HG03045 (cell line): ENCODE data around the gene PHF2.

ENCODE experiments used
- ATAC-seq: cut with Tn5 transposase; IDR thresholded peaks from one replicate; pipeline ENCODE4 v1.9.1; 2021; ENCODE audit warnings: mild to moderate bottlenecking, moderate library complexity; ENCODE audit not compliant: unreplicated experiment

Gene PHF2

DNA sequence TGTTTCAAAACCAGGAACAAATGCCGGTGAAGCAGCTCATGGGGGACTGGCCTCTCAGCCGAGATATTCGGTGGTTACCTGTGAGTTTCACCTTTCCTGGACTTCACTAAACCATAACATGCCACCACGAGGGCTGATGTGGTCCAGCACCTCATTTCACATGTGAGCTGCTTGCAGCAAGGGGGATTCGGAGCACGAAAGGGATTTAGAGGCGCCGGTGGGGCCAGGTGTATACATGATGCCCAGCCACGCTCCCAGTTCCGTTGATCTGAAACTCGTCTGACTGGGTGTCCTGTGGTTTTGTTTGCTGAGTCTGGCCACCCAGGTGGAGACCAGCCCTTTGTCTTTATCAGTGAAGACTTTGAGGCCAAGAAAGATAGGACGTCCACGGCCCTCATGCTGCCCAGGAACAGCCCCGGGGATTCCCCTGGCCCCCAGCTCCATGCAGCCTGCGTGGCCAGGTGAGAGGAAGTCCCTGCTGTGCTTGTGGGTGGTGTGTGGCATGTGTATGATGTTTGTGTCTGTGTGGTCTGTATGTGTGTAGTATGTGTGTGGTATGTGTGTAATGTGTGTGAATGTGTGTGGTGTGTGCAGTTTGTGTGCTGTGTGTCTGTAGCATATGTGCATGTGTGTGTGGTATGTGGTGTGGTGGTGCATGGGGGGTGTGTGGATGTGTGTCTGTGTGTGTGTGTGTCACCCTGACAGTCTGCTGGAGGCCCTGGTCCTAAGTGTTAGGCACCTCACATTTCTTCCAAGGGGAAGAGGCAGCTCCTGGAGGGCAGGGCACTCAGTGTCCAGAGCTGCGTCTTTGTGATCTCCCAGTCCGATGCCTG lies 23.4 kb downstream of the PHF2 start:
- no peak for ATAC-seq

DNA sequence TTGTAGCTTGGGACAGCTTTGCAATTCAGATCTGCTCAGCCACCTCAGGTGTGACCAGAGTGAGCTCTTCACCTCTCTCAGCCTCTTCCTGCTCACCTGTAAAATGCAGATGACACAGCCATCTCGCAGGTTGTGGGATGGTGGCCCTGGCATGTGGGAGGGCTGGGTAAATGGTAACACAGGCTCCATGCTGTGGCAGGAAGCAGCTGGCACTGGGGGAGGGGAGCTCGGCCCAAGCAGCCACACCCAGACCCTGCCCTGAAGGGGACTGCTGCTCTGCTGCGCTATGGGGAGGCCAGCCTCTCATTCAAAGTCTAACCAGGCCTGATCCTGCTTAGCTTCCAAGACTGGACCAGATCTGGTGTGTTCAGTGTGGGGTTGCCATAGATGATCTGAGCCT lies 24.1 kb downstream of the PHF2 start:
- ATAC-seq: no peak

DNA sequence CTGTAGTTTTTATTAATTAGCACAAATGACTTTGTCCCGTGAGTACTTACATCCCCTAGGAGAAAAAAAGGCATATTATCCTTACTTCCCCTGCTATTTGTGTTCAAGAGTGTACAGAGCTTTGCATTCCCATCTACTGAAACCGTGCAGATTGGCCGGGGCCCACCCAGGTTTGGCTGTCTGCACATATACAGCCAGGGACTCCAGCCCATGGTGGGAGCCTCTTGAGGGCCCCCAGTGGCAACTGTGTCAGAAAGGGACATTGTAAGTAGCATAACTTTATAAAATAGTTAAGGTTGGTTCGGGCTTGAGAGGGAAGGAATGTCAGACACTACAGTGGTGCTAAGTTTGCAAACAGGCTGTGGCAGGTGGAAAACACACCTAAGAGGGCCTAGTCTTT lies 24.7 kb downstream of the PHF2 start:
- no peak for ATAC-seq

DNA sequence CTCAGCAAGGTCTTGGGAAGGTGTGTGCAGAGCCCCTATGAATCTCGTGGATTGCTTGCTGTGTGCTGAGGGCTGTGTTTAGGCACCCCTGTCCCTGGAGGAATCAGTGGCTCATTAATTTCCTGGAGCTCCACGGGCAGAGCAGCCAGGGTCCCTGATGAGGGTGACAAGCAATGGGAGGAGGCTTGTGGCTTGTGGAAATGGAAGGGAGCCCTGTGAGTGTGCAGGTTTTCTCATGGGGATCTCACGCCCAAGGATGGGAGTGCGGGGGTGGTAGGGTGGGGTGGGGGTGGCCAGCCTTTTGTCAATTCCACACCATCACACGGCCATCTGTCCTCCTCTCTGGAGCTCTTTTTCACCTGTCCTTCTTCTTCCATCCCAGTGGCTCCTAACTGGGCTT lies 25.3 kb downstream of the PHF2 start:
- ATAC-seq: no peak

DNA sequence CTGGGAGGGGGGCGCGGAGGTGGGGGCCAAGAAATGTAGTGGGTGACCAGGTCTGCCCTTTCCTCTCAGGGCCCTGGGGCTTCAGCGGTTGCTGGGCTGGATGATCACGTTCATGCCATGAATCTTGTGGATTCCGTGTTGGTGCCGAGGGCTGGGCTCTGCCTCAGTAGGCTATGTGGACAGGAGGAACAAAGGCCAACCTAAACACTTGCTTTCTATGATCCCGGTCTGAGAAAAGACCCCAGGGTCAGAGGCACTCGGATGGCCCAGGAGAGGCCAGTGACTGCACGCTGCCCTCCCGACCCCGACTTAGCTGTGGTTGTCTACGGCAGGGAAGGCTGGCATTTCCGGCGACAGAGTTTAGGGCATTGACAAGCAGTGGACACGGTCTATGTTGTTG lies 26.6 kb downstream of the PHF2 start:
- no peak for ATAC-seq

DNA sequence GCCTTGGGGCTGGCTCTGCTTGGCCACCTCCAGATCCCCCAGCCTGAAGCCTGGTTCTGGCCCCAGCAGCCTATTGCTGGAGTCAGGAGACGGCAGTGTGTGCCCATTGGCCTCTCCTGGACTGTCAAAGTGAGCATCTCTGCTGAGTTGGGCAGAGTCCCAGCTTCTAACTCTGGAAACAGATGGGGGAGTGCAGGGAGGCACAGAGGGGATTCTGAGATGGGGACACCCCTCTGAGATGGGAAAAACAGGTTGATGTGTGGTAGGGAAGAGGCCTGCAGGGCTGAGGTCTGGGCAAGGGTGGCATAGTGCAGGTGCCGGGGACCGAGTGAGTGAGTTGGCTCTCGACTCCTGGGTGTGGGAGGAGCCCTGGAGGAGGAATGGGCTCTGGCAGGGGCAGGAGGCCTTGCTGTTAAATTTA lies 27.5 kb downstream of the PHF2 start:
- no peak for ATAC-seq

DNA sequence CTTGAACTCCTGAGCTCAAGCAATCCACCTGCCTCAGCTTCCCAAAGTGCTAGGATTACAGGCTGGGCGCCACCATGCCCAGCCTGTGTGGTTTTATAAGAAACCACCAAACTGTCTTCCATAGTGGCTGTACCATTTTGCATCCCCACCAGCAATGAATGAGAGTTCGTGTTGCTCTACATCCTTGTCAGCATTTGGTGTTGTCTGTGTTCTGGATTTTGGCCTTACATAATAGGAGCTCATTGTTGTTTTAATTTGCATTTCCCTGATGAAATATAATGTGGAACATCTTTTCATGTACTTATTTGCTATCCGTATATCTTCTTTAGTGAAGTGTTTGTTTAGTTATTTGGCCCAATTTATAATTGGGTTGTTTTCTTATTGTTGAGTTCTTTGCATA lies 29.8 kb downstream of the PHF2 start:
- ATAC-seq: no peak

DNA sequence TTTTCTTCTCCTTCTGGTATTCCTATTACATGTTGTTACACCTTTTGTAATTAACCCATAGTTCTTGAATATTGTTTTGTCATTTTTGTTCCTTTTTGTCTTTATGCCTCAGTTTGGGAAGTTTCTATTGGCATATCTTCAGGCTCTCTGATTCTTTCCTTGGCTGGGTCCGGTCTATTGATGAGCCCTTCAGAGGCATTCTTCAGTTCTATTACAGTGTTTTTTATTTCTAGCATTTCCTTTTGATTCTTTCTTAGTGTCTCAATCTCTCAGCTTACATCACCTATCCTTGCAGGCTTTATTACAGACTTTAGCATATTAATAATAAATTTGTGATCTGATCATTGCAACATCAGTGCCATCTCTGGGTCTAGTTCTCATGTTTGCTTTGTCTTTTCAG lies 33.8 kb downstream of the PHF2 start:
- ATAC-seq: no peak

DNA sequence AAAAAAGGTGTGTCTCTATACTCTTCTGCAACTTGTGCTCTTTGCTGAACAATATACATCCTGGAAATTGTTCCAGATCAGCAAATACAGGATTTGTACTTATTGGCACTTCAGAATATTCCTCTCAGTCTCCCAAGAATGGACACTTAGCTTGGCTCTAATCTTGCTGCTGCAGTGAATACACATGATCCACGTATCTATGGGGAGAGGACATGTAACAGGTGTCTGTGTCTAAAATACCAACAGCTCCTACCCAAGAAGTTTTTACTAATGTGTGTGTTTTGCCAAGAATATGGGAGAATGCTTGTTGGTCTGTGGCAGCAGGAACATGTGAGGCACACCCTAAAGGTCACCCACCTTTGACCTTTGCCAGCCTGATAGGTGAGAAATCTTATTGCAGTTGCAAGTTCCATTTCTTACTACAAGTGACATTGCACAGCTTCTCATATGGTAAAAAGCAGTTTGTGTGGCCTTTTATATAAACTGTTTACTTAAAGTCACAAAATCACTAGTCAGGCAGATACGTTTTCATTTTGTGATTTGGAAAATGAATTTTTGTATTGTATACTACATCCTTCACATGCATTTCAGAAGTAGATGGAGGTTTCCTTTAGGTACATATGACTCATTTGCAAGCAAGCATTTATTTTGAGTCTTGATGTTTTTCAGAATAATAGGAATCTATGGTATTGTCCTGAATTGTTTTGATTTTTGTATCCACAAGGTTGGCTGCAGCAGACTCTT lies 35.8 kb downstream of the PHF2 start:
- no peak for ATAC-seq

DNA sequence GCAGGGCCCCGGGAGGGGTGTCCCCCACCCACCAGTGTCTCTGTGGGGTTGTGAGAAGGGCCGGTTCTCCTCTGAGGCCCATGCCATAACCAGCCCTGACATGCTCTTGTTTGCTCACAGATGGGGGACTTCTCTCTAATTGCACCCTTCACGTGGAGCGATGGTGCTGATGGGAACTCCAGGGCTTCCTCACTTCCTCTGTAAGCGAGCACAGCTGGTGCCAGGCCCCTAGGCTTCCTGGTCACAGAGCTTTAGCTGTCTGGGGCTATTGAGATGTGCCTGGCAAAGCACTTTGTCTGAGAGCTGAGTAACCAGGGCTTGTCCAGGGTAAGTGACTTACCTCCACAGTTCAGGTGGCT lies 36.4 kb downstream of the PHF2 start:
- peak; percentile 85 for ATAC-seq

DNA sequence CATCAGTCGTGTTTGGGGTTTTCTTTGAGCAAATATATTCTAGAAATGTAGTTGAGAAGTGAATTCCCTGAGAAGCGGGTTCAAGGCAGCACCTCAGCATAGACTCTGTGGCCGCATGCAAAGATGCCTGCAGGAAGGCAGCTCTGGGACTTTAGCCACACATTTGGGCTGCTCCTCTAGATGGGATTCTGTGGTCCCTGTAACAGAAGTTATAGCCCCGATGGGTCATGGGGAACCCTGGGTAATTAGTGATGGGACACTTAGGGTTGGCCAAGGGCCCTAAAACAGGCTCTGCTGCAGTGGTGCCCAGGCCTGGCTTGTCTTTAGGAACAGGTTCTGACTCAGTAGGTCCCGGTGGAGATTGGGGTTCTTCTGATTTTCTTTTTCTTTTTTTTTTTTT lies 36.8 kb downstream of the PHF2 start:
- no peak for ATAC-seq

DNA sequence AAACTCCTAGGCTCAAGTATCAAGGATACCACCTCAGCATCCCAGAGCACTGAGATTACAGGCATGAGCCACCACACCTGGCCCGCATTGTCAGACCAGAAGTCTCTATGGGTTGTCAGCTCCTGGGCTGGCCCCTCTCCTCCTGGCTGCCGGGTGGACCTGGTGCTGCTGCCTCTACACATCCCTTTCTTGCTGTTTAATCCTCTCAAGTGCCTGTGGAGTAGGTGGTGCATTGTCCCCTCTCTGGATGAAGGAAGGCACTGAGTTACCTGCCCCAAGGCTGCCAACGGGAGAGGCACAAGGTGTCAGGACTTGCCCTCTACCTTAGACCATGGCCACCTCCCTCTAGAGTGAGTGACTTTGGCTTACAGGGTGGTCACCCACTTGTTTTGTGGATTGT lies 37.4 kb downstream of the PHF2 start:
- ATAC-seq: no peak

DNA sequence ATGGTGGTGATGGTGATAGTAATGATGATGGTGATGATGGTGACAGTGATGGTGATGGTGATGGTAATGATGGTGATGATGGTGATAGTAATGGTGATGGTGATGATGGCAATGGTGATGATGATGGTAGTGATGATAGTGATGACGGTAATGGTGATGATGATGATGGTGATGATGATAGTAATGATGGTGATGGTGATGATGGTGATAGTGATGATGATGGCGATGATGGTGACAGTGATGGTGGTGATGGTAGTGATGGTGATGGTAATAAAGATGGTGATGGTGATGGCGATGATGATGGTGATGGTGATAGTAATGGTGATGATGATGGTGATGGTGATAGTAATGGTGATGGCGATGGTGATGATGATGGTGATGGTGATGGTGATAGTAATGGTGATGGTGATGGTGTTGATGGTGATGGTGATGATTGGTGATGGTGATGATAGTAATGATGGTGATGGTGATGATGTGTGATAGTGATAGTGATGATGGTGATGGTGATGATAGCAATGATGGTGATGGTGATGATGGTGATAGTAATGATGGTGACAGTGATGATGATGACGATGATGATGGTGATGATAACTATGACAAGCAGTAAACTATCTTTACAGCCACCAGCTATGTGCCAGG lies 38.6 kb downstream of the PHF2 start:
- no peak for ATAC-seq

DNA sequence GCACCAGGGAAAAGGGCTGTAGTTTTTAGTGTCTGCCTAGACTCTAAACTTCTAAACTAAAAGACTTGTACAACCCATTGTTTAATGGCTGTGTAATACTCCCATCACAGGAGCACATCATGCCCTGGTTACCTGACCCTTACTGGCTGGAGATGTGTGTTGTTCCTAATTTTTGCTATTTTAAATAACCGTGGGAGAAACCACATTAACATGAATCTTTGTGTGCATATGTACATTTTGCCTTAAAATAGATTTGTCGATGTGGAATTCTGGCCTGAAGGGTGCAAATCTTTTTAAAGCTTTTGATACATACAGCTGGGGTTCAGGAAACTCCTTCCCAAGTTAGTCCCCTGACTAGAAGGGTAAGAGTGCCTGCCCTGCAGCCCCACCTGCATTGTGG lies 39.7 kb downstream of the PHF2 start:
- no peak for ATAC-seq

DNA sequence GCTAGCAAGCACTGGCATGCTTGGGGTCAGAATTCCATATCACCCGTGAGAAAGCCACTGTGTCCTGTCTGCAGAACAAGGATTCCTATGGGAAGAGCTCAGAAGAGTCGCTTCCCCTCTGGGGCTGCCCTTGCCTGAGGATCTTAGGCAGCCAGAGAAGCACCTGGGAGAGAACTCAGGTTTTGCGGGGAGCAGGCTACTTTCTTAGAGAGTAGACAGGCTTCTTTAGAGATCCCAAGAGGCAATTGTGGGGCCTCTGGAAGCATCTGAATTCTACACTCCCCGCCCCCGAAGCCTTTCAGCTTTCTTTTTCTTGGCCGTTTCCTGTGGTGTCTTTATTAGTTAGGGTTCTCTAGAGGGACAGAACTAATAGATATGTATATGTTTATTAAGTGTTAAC lies 40.9 kb downstream of the PHF2 start:
- ATAC-seq: no peak

DNA sequence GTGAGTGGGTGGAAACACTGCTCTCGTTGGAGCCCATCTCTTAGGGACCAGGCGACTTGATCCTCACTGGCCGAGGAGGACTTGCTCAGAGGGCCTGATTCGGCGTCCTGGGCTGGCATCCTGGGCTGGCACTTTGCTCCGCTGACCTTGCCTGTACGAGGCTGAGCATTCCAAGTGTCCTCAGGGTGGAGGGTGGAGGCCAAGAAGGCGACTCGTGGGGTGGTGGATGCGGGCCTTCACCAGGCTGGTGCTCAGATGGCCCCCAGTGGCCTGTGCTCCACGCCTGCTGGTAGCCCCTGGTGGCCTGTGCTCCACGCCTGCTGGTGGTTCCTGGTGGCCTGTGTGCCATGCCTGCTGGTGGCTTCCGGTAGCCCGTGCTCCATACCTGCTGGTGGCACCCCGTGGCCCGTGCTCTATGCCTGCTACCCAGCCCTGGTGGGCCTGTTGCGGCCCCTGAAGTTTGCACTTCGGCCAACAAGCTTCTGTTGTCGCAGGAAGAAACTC lies 42.9 kb downstream of the PHF2 start:
- ATAC-seq: no peak

DNA sequence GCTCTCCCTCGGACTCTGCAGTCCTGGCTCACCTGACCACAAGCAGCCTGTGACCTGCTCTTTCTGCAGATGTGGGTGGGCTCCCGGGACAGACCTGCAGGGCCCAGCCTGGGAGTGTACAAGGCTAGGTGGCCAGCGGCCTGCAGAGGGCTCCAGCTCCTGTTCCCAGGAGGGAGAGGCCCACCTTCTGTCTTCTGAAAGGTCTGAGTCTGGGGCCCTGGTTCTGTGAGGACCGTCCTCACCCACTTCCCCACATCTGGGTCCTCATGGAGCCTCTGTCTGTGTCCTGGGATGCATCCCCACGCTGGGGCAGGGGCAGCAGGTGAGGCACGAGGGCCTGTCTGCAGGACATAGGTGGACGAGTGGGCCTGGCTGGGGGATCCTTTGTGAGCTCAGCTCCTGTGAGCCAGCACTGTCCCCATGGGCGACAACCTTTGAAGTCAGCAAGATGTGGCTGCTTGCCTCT lies 43.7 kb downstream of the PHF2 start:
- ATAC-seq: no peak

DNA sequence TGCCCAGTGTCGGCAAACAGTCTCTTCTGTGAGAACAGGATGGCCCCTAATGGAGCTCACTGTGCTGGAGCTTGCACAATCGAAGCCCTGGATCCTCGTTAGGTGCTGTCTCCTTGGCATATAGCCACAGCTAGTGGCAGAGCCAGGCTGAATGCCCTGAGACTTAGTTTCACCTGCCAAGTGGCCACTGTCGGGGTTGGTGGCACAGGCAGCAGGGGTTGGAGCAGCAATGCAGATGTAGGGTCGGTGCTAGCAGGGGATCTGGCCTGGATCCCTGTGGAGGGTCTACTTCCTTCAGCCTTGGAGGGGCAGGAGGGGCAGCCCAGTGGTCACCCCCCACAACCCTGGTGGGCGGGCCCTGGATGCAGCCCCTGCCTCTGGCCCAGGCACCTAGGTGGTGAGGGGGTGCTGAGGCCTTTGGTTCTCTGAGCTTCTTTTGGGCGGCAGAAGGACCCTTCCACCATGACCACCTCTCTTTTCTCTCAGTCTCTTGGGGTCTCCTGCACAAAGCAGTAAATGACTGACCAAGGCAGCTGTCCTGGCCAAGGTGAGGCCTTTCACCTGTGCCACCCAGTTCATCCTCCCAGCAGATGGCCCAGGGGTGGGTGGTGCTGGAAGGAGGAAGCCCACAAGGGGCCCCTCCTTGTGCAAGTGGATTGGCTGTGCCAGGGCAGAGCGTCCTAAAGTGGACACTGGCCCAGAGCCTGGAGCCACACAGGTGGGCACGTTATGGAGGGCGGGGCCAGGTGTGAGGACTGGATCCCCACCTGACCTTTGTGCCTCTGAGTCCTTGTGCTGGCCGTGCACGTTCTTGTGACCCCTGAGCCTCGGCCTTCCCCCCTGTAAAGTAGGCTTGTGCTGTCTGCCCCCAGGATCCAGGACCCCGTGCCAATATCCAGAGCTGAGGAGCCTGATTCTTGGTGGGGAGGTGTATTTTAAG lies 44.8 kb downstream of the PHF2 start:
- no peak for ATAC-seq

DNA sequence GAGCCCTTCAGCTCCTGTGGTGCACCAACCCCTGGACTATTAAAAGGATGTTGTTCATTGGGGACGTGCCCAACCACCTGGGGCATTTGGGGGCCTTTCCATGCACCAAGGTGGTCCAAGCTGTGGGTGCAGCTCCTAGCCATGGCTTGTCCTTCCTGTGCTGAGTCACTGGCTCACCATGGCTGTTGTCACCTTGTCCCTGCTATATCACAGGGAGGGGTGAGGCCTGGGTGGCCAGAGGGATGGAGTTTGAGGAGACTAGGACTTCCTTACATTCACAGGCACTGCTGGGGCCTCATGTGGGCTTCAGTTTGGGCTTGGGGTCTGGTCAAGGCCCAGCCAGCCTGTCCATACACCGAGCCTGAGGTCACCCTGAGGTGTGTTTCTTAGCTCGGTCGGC lies 45.5 kb downstream of the PHF2 start:
- ATAC-seq: no peak

DNA sequence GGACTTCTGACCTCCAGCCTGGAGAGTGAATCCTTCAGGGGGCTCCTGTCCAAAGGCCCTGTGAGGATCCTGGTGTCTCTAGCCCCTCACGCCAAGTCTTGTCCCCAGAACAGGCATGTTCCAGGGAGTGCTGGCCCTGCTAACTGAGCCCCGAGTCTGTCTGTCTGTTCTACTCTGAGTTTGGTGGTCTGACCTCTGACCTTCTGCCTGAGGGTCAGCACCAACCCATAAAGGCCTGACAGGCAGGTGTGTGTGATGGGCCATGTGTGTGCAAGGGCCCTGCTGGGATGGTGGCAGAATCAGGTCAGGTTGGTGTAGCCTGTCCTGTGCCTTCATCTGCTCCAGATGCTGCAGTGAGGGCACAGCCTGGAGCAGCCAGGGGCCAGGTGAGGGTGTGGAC lies 46.3 kb downstream of the PHF2 start:
- no peak for ATAC-seq

DNA sequence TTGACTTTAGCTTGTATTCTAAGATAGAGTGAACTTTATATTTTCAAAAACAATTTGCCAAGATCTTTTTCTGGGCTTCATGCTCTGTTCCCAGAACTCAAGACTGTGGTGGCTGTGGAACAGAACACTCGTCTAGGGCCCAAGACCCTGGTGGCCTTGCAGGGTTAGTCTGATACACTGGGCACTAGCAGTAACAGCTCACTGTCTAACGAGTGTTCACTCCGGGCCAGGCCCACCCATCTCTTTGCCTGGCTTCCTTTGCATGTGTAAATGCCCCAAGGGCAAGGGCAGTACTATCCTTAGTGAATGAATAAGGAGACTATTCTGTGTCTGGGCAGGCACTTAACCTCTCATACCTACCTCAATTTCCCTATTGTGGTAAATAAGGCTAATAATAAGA lies 47.4 kb downstream of the PHF2 start:
- ATAC-seq: no peak
